ENCODE data around the gene MINDY1.

The MINDY1 gene

DNA sequence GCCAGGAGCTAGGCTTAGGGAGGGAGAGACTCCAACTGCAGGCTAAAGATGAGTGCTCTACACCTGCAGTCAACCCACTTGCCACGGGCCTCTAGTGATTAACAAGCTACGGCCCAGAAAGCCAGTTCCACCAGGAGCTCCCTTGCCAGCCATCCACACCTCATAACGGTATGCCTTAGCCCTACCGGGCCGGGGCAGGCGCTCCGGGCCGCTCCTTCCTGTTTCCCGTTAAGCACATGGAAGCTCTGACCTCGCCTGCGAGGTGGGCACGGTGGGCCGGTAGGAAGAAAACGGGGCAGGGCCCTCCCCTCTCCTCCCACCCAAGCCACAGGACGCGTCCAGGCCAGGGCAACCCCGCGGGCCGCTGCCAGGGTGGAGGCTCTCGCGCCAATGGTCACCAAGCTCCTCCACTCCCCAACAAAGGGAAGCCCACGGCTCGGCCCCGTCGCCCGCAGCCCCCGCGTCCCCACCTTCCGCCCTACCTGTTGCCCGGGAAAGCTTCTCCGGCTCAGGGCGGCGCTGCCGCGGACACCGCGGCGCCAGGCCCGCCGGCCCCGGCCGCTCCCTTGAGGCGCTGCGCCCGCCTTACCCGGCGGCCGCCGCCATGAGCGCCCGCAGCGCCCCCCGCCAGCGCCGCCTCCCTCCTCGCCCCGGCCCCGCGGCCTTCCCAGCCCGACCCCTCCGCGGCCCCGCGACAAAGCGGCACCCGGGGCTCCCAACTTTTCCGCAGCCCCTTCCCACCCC is 32.7 kb downstream of the MINDY1 start:
- ChIA-PET POLR2A (interaction anchor here (0.5 to 1.3 kb wide), 6 partner anchors 9 to 71 kb away, joined by 3 to 7 read pairs (median 4); partner anchors contain the start of gene MINDY1), CTCF (interaction anchor here (0.8 to 1.0 kb wide), 5 partner anchors 10 to 40 kb away, joined by 3 read pairs; no protein-coding TSS in a partner anchor)
- Histone ChIP-seq H3K36me3 (ENCODE audit: control insufficient read depth in 4 of 4, insufficient read depth in 4 of 4, low read length in 3 of 4) (peaks cover 0 to 24% (median under 1%) of the 10 kb centered on the region in 4 experiments), H3K9me3 (ENCODE audit: control extremely low read depth in 1 of 5, control insufficient read depth in 4 of 5, insufficient read depth in 2 of 5, low read depth in 1 of 5, low read length in 4 of 5) (no peaks in the 10 kb centered on the region), H3K27me3 (replicated peaks in 2 of 5; ENCODE audit: control insufficient read depth in 4 of 5, insufficient read depth in 5 of 5, low read length in 4 of 5) (no peaks in the 10 kb centered on the region), H3K4me1 (ENCODE audit: control extremely low read depth in 1 of 4, control insufficient read depth in 4 of 4, insufficient read depth in 4 of 4, low read length in 3 of 4) (peaks cover 26 to 81% (median 69%) of the 10 kb centered on the region in 4 experiments), H3K4me3 (ENCODE audit: control insufficient read depth in 1 of 7, extremely low read depth in 1 of 7, insufficient read depth in 4 of 7, low read depth in 2 of 7, low read length in 6 of 7) (peak overlapping the region; percentile 39 to 95 (median 87)), H3K27ac (ENCODE audit: insufficient read depth in 1 of 2, low read depth in 1 of 2, low read length in 2 of 2, poor library complexity in 1 of 2, severe bottlenecking in 2 of 2) (peak overlapping the region; percentile 78 to 91)
- DNase-seq: peak in 2 of 3 donors; percentile 36 to 43
- under 1% methylated on average over 31 of the region's 67 CpGs for WGBS (ENCODE audit: insufficient coverage)

DNA sequence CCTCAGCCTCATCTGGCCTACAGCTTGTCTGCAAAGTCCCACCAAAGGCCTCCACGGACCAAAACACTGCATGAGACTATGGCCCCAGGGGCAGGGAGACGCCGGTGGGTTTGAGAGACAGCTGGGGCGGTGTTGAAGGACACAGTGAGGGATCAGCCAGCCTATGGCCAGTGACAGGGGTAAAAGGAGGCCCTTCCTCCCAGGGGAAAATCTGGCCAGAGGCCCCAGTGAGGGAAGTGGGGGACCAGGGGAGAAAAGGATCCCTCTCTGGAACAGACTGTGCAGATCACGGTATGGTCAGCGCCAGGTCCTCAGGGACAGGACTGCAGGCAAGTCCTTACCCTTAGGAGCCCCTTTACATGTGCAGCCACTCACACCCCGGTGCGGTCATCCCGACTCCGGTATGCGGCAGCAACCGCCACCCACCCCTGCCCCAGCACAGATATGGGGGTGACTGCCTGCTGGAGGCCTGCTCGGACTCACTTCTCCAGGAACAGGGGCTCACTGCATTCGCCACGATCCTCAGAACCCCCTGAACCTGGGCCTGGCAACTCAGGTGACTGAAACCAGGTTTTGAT is 33.4 kb downstream of the MINDY1 start:
- Histone ChIP-seq H3K27me3 (replicated peaks in 2 of 5; ENCODE audit: control insufficient read depth in 4 of 5, insufficient read depth in 5 of 5, low read length in 4 of 5) (no peaks in the 10 kb centered on the region), H3K9me3 (ENCODE audit: control extremely low read depth in 1 of 5, control insufficient read depth in 4 of 5, insufficient read depth in 2 of 5, low read depth in 1 of 5, low read length in 4 of 5) (no peaks in the 10 kb centered on the region), H3K4me3 (ENCODE audit: control insufficient read depth in 1 of 7, extremely low read depth in 1 of 7, insufficient read depth in 4 of 7, low read depth in 2 of 7, low read length in 6 of 7) (peak overlapping the region; percentile 39 to 95 (median 87)), H3K36me3 (ENCODE audit: control insufficient read depth in 4 of 4, insufficient read depth in 4 of 4, low read length in 3 of 4) (peaks cover 0 to 30% (median 6%) of the 10 kb centered on the region in 4 experiments), H3K4me1 (ENCODE audit: control extremely low read depth in 1 of 4, control insufficient read depth in 4 of 4, insufficient read depth in 4 of 4, low read length in 3 of 4) (peaks cover 22 to 74% (median 63%) of the 10 kb centered on the region in 4 experiments), H3K27ac (ENCODE audit: insufficient read depth in 1 of 2, low read depth in 1 of 2, low read length in 2 of 2, poor library complexity in 1 of 2, severe bottlenecking in 2 of 2) (peak overlapping the region; percentile 78 to 91)
- peak in 2 of 3 donors; percentile 18 to 27 for DNase-seq
- ChIA-PET CTCF (interaction anchor here (0.8 to 1.5 kb wide), 6 partner anchors 10 to 39 kb away, joined by 3 to 4 read pairs (median 3); no protein-coding TSS in a partner anchor), POLR2A (interaction anchor here (0.5 to 1.3 kb wide), 5 partner anchors 10 to 72 kb away, joined by 3 to 7 read pairs (median 4); partner anchors contain the start of gene MINDY1)
- 32% methylated on average over 10 of the region's 15 CpGs for WGBS (ENCODE audit: insufficient coverage)

DNA sequence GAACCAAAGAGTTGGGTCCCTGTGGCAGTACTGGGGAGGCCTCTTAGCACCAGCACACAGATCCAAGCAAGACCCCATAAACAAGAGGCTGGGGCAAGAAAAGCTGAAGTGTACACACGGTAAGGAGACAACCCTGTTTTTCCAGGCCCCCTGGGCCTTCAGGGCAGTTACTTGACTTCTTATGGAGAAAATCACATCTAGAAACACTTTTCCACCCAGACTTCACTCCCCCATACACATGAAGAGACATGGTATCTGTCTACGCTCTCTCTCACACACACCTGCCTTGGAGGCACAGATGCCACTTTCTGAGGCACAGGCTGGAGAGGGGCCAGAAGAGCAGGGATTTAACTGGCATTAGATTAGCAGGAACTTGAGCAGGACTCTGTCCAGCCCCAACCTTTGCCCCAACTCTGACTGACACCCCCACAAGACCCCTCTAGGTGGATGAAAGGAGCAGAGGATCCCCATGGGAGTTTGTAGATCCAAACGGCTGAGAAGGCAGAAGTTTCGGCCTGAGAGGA is 34.2 kb downstream of the MINDY1 start:
- H3K4me3 ChIP-seq (ENCODE audit: control insufficient read depth in 1 of 7, extremely low read depth in 1 of 7, insufficient read depth in 4 of 7, low read depth in 2 of 7, low read length in 6 of 7): peak overlapping the region in 5 of 7 experiments; percentile 79 to 95 (median 92)
- DNase-seq: no peak
- peaks cover 16 to 66% (median 54%) of the 10 kb centered on the region in 4 experiments for H3K4me1 ChIP-seq (ENCODE audit: control extremely low read depth in 1 of 4, control insufficient read depth in 4 of 4, insufficient read depth in 4 of 4, low read length in 3 of 4)
- WGBS (ENCODE audit: insufficient coverage): 97% methylated on average over 3 of the region's 4 CpGs
- H3K9me3 ChIP-seq (ENCODE audit: control extremely low read depth in 1 of 5, control insufficient read depth in 4 of 5, insufficient read depth in 2 of 5, low read depth in 1 of 5, low read length in 4 of 5): no peaks in the 10 kb centered on the region
- CTCF ChIA-PET: interaction anchor here (1.1 to 1.5 kb wide), 2 partner anchors 9 to 20 kb away, joined by 3 to 4 read pairs; no protein-coding TSS in a partner anchor
- no peaks in the 10 kb centered on the region for H3K27me3 ChIP-seq (replicated peaks in 2 of 5; ENCODE audit: control insufficient read depth in 4 of 5, insufficient read depth in 5 of 5, low read length in 4 of 5)
- H3K36me3 ChIP-seq (ENCODE audit: control insufficient read depth in 4 of 4, insufficient read depth in 4 of 4, low read length in 3 of 4): peaks cover 3 to 39% (median 15%) of the 10 kb centered on the region in 4 experiments
- POLR2A ChIA-PET: no interaction called here
- H3K27ac ChIP-seq (ENCODE audit: insufficient read depth in 1 of 2, low read depth in 1 of 2, low read length in 2 of 2, poor library complexity in 1 of 2, severe bottlenecking in 2 of 2): peak overlapping the region in 1 of 2 experiments; percentile 91

DNA sequence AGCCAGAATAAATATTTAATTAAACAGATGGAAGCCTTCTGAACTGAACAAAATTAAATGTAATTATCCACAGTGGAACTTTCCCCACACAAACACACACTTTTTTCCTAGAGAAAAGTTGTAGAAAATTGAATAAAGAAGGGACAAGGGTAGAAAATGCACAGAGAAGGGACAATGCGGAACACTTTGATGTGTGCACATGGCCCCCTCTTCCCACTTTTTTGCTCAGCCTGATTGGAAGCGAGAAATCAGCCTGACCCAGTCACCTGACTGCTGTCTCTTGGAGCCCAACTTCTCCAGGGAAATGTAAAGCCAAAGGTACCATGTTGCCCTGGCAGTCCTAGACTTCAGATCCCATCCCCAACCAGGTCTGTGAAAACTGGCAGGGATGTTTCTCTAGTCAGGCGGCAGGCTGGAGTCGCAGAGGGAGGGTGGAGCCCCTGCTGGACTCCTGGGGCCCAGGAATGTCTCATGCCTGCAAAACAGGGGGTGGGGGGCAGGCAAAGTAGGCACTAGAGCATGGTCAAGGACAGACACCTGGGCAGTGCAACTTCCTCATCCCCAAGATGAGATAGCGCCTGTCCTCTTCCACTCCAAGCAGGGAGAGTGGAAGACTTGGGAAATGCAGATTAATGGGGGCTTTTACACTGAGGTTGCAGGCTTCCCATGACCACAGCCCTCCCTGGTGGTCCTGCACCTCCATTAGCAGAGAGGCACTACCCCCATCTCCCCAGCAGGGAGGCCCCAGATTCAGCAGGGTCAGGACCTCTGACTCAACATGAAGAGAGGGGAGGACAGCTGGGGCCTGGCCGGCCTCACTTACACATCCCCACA is 34.9 kb downstream of the MINDY1 start:
- Histone ChIP-seq H3K4me1 (ENCODE audit: control extremely low read depth in 1 of 4, control insufficient read depth in 4 of 4, insufficient read depth in 4 of 4, low read length in 3 of 4) (peaks cover 12 to 59% (median 47%) of the 10 kb centered on the region in 4 experiments), H3K4me3 (ENCODE audit: control insufficient read depth in 1 of 7, extremely low read depth in 1 of 7, insufficient read depth in 4 of 7, low read depth in 2 of 7, low read length in 6 of 7) (peak overlapping the region in 4 of 7 experiments; percentile 3 to 95 (median 92)), H3K27me3 (replicated peaks in 2 of 5; ENCODE audit: control insufficient read depth in 4 of 5, insufficient read depth in 5 of 5, low read length in 4 of 5) (no peaks in the 10 kb centered on the region), H3K9me3 (ENCODE audit: control extremely low read depth in 1 of 5, control insufficient read depth in 4 of 5, insufficient read depth in 2 of 5, low read depth in 1 of 5, low read length in 4 of 5) (no peaks in the 10 kb centered on the region), H3K27ac (ENCODE audit: insufficient read depth in 1 of 2, low read depth in 1 of 2, low read length in 2 of 2, poor library complexity in 1 of 2, severe bottlenecking in 2 of 2) (no peak overlapping the region), H3K36me3 (ENCODE audit: control insufficient read depth in 4 of 4, insufficient read depth in 4 of 4, low read length in 3 of 4) (peaks cover 8 to 46% (median 21%) of the 10 kb centered on the region in 4 experiments)
- ChIA-PET POLR2A (no interaction called here), CTCF (interaction anchor here (1.0 to 2.2 kb wide), 4 partner anchors 9 to 24 kb away, joined by 3 to 6 read pairs (median 4); no protein-coding TSS in a partner anchor)
- DNase-seq: peak in 2 of 3 donors; percentile 38 to 47
- 90% methylated on average over 4 of the region's 6 CpGs for WGBS (ENCODE audit: insufficient coverage)

DNA sequence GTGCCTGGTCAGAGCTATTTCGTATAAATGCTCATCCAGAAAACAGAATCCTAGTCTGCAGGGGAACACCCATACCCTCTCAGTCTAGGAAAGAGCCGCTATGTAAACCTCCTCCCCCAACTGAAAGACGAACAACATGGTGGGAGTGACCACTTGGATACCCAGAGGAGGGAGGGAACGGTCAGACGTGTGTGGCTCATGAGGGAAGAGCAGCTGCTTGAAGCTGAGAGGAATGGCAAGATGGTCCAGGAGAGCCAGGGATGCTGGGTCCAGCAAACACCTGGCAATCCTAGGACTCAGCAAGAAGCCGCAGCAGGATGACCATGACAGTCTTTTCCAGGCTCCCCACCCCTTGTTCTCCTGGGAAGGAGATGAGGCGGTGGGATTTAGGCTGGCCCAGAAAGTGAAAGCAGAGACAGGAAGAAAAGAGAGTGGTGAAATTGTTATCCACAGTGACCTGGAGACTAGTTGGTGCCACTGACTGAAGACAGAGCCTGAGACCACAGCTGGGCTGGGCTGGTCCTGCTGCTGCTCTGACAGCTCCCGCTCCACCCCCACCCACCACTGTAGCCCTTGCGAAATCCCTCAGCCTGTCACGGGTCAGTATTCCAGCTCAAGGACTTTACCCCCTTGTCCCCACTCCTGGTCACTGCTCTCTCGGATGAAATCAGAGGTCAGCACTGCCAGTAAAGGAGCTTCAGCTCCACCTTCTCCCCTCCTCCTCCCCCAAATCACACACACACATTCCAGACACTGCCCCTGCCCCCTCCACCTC is 35.7 kb downstream of the MINDY1 start:
- Histone ChIP-seq H3K27me3 (replicated peaks in 2 of 5; ENCODE audit: control insufficient read depth in 4 of 5, insufficient read depth in 5 of 5, low read length in 4 of 5) (no peaks in the 10 kb centered on the region), H3K36me3 (ENCODE audit: control insufficient read depth in 4 of 4, insufficient read depth in 4 of 4, low read length in 3 of 4) (peaks cover 13 to 54% (median 29%) of the 10 kb centered on the region in 4 experiments), H3K4me1 (ENCODE audit: control extremely low read depth in 1 of 4, control insufficient read depth in 4 of 4, insufficient read depth in 4 of 4, low read length in 3 of 4) (peaks cover 8 to 51% (median 39%) of the 10 kb centered on the region in 4 experiments), H3K4me3 (ENCODE audit: control insufficient read depth in 1 of 7, extremely low read depth in 1 of 7, insufficient read depth in 4 of 7, low read depth in 2 of 7, low read length in 6 of 7) (no peak overlapping the region), H3K9me3 (ENCODE audit: control extremely low read depth in 1 of 5, control insufficient read depth in 4 of 5, insufficient read depth in 2 of 5, low read depth in 1 of 5, low read length in 4 of 5) (no peaks in the 10 kb centered on the region), H3K27ac (ENCODE audit: insufficient read depth in 1 of 2, low read depth in 1 of 2, low read length in 2 of 2, poor library complexity in 1 of 2, severe bottlenecking in 2 of 2) (peak overlapping the region in 1 of 2 experiments; percentile 21)
- ChIA-PET POLR2A (no interaction called here), CTCF (interaction anchor here (0.6 to 6.4 kb wide), 7 partner anchors 8 to 35 kb away, joined by 3 to 47 read pairs (median 4); partner anchors contain the start of gene ANXA9)
- WGBS (ENCODE audit: insufficient coverage): 93% methylated on average over 5 of the region's 11 CpGs
- no peak for DNase-seq

DNA sequence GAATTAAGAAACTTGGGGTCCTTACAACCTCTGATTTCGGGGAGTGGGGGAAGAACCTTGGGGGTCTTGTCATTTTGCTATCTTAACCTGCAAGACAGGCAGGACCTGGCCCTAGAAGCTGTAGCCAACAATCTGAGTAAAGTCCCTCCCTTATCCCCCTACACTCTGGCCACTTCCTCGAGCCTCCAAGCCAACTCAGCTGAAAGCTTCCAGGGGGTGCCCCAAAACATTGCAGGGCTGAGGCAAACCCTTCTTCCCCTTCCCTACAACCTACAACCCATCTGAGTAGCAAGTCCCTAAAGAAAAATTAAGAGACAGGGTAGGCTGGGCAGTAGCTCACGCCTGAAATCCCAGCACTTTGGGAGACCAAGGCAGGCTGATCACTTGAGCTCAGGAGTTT is 37.1 kb downstream of the MINDY1 start:
- Histone ChIP-seq H3K9me3 (ENCODE audit: control extremely low read depth in 1 of 5, control insufficient read depth in 4 of 5, insufficient read depth in 2 of 5, low read depth in 1 of 5, low read length in 4 of 5) (no peaks in the 10 kb centered on the region), H3K36me3 (ENCODE audit: control insufficient read depth in 4 of 4, insufficient read depth in 4 of 4, low read length in 3 of 4) (peaks cover 15 to 64% (median 36%) of the 10 kb centered on the region in 4 experiments), H3K4me3 (ENCODE audit: control insufficient read depth in 1 of 7, extremely low read depth in 1 of 7, insufficient read depth in 4 of 7, low read depth in 2 of 7, low read length in 6 of 7) (no peak overlapping the region), H3K27me3 (replicated peaks in 2 of 5; ENCODE audit: control insufficient read depth in 4 of 5, insufficient read depth in 5 of 5, low read length in 4 of 5) (no peaks in the 10 kb centered on the region), H3K4me1 (ENCODE audit: control extremely low read depth in 1 of 4, control insufficient read depth in 4 of 4, insufficient read depth in 4 of 4, low read length in 3 of 4) (peaks cover 8 to 38% (median 32%) of the 10 kb centered on the region in 4 experiments), H3K27ac (ENCODE audit: insufficient read depth in 1 of 2, low read depth in 1 of 2, low read length in 2 of 2, poor library complexity in 1 of 2, severe bottlenecking in 2 of 2) (no peak overlapping the region)
- POLR2A ChIA-PET: interaction anchor here (0.7 kb wide), 1 partner anchor 30 kb away, joined by 3 read pairs; no protein-coding TSS in a partner anchor
- CTCF ChIA-PET: interaction anchor here (2.2 to 6.4 kb wide), 2 partner anchors 10 to 11 kb away, joined by 6 to 47 read pairs; partner anchors contain the start of gene ANXA9
- WGBS (ENCODE audit: insufficient coverage): 100% methylated on average over 1 of the region's 3 CpGs
- no peak for DNase-seq
